ENCODE data around the gene SMPD4.
"Not testable (repeated sequence)": the region's sequence is repeated elsewhere in the genome, so short reads cannot be mapped to it uniquely, and the experiment has no call there.

The SMPD4 gene, protein sequence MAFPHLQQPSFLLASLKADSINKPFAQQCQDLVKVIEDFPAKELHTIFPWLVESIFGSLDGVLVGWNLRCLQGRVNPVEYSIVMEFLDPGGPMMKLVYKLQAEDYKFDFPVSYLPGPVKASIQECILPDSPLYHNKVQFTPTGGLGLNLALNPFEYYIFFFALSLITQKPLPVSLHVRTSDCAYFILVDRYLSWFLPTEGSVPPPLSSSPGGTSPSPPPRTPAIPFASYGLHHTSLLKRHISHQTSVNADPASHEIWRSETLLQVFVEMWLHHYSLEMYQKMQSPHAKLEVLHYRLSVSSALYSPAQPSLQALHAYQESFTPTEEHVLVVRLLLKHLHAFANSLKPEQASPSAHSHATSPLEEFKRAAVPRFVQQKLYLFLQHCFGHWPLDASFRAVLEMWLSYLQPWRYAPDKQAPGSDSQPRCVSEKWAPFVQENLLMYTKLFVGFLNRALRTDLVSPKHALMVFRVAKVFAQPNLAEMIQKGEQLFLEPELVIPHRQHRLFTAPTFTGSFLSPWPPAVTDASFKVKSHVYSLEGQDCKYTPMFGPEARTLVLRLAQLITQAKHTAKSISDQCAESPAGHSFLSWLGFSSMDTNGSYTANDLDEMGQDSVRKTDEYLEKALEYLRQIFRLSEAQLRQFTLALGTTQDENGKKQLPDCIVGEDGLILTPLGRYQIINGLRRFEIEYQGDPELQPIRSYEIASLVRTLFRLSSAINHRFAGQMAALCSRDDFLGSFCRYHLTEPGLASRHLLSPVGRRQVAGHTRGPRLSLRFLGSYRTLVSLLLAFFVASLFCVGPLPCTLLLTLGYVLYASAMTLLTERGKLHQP

GRCh38 chr2:130181325-130181879 is at the start of gene SMPD4:
SMPD4 (minus strand) TSS chr2:130181602; CDS start chr2:130176592, 5,010 bp downstream.
- DNase-seq = peak; percentile 98

DNA sequence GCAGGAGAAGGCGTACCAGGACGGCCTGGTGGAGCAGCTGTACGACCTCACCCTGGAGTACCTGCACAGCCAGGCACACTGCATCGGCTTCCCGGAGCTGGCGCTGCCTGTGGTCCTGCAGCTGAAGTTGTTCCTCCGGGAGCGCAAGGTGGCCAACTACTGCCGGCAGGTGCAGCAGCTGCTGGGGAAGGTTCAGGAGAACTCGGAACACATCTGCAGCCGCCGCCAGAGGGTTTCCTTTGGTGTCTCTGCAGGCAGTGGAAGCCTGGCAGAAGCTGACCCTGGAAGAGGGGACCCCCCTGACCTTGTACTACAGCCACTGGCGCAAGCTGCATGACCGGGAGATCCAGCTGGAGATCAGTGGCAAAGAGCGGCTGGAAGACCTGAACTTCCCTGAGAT is 49.5 kb upstream of the SMPD4 start:
- not testable (repeated sequence) for DNase-seq

- not testable (repeated sequence) for DNase-seq
These were observed 49.0 kb upstream of the SMPD4 start for GRCh38 chr2:130230376-130230775.

DNA sequence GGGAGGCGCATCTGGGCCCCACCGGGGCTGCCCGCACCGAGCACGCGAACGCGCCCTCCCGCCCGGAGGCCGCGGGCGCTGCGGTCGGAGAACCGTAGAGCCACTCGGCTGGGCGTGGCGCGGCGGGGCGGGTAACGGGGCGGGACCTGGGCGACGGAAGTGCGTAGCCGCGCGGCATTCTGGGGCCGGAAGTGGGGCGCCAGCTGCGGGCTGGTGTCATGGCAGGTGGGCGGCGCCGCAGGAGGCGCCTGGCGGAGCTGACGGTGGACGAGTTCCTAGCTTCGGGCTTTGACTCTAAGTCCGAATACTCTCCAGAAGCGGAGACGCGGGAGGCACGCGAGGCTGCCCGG is 47.7 kb upstream of the SMPD4 start:
- peak; percentile 42 for DNase-seq

DNA sequence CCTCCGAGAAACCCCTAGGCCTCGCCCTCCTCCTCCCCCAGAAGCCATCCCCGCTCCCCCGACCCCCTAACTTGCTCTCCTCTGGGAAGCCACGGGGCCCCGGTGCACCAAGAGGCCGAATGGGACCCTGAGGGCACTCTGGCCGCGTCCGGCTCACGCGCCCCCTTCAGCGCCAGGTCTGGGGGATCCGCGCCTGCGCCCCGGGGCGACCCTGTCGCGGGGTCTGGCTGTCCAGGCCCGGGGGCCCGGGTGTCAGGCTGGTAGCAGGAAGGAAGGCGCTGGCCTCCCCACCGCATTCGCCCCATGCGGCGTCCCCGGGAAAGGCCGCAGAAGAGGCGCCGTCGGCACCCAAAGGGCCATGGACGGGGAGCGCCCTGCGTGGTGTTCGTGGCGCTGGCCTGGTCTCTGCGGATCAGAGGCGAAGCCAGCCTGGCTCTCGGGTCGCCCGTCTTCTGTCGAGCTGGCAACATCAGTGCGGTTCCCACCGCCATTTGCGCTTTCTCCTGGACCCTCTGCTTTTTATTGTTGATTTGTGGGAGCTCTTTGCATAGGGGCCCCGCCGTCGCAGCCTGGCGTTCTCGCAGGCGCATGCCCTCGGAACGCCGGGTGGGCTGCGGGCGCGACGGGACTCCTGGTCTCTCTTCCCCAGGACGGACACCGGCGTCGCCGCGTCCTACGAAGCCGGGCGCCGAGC is 47.2 kb upstream of the SMPD4 start:
- DNase-seq = not testable (repeated sequence)

- not testable (repeated sequence) for DNase-seq
These were observed 46.6 kb upstream of the SMPD4 start for GRCh38 chr2:130228005-130228404.

GRCh38 chr2:130222523-130222922 is 41.1 kb upstream of the SMPD4 start:
- DNase-seq = not testable (repeated sequence)

GRCh38 chr2:130220505-130220904 is 39.1 kb upstream of the SMPD4 start:
- DNase-seq = not testable (repeated sequence)

GRCh38 chr2:130219147-130219546 is 37.7 kb upstream of the SMPD4 start:
- not testable (repeated sequence) for DNase-seq

DNA sequence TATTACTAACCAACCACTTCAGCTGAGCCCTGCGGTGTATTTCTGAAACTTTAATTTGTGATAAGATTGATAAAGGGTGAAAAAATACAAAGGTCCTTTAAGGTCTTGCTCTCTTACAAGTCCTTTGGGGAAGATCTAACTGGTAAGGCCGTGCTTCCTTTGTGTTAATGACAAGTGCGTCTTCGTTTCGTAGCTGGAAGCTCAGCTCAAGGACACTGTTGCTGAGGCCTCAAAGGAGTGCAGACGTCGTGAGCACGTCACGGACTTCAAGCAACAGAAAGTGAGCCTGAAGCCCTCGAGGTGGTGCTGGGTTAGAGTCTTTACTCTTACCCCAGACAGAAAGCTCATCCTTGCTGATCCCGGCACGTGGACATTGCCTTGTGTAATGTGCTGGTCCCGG is 25.6 kb upstream of the SMPD4 start:
- DNase-seq = not testable (repeated sequence)

DNA sequence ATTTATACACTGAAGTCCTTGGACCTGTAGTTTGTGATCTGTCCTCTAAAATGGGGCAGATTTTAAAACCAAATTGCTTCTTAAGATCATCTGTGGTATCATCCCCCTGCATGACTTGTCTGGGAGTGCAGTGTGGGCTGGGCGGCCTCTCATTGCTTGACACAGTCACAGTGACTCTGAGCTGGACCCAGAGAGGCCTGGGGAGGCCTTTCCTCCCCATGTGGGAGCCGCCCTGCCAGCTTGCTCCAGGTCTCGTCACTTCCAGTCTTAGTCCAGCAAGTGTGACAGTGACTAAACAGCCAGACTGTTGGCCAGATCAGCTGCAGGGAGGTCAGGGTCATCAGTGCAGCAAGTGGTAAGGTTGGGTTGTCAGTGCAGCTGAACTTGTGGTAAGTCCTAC is 21.7 kb upstream of the SMPD4 start:
- DNase-seq = not testable (repeated sequence)

GRCh38 chr2:130202518-130202917 is 21.1 kb upstream of the SMPD4 start:
- DNase-seq = not testable (repeated sequence)

DNA sequence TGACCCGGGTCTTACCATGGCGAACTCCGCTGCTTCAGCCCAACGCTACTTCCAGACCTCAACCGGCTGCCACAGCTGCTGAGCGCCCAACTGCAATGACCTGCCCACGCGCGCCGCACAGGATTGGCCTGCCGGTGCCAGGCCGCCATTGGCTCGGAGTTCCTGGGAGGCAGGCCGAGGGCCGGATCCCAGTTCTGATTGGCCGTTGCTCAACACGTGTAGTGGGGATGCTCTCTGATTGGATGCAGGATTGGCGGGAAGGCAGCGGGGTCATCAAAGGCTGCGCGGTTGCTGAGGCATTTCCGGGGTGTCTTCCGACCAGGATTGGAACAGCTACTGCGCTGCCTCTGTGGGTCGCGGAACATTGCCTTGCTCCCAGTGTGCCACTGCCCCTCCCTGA is 16.9 kb upstream of the SMPD4 start, which contains the start of gene TUBA3E:
Gene TUBA3E (minus strand): TSS at position 97 of the 400 bp plus-strand sequence. CDS start 79 bp downstream, at position 18.
- no peak for DNase-seq

DNA sequence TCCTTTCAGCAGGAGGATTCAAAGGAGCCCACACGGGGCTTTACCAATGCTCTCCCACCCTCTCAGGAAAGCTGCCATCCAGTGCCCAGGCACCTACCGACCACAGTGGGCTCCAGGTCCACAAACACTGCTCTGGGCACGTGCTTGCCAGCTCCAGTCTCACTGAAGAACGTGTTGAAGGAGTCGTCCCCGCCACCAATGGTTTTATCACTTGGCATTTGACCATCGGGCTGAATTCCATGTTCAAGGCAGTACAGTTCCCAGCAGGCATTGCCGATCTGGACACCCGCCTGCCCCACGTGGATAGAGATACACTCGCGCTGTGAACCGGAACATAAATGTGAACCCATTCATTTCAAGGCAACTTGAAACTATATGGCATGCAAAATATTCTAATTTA is 14.7 kb upstream of the SMPD4 start:
- not testable (repeated sequence) for DNase-seq

DNA sequence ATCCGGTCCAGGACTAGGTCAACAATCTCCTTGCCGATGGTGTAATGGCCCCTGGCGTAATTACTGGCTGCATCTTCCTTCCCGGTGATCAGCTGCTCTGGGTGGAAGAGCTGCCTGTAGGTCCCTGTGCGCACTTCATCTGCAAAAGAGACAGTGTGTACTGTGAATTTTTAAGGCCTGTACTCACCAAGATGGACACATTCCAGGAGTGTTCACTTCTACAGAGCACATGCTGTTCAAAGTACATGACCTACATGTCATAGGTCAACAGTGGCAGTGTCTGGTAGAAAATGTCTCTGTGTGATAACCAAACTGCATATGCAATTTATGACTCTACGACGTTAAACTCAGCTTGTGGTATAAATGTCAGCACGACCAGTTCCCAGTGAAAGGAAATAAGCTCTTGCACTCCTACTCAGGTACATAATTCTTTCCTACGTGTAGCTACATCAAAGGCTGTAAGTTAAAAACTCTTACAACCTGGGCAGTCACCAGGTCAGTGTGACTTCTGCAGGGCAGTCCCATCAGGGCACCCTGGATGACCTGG is 13.8 kb upstream of the SMPD4 start:
- not testable (repeated sequence) for DNase-seq

- not testable (repeated sequence) for DNase-seq
These were observed 12.4 kb upstream of the SMPD4 start for GRCh38 chr2:130193824-130194223.

- DNase-seq = not testable (repeated sequence)
These were observed 11.0 kb upstream of the SMPD4 start for GRCh38 chr2:130192451-130192850.

- DNase-seq = not testable (repeated sequence)
These were observed 9.9 kb upstream of the SMPD4 start for GRCh38 chr2:130191319-130191718.

GRCh38 chr2:130190237-130190636 is 8.8 kb upstream of the SMPD4 start:
- DNase-seq = no peak

GRCh38 chr2:130188958-130189357 is 7.6 kb upstream of the SMPD4 start:
- not testable (repeated sequence) for DNase-seq

DNA sequence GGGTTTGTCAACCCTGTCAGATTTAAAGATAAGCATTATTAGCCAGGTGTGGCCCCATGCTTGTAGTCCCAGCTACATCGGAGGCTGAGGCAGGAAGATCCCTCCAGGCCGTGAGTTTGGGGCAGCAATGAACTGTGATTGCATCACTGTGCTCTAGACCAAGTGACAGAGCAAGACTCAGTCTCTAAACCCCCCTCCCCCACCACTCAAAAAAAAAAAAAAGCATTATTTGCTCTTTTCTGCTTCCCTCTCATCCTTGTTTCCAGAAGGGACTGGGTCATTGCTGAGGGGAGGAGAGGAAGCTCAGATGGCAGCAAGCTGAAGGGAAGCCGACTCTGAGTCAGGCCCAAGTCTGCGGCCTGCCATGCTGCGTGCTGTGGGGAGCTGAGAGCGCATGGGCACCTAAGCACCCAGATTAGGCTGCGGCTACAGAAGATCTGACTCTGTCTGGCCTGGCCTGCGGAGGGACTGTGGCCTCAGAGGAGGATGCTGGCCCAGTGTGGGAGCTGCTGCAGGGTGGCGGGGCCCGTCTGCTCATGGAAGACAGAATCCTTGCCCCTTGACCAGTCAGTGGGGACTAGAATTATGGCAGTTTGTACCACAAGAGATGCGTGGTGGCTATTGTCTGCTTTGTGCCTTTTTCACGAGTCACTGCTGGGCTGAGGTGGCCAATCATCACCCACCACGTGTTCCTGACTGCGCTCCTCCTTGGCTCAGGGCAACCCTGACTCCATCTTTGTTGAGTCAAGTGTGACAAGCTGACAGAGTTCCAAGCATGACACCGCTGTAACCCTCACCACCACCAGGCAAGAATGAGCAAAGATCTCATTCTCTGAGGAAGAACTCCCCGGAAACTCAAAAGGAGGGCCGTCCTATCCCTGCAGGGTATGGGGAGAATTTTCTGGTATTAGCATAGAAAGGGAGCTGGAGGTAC is 6.7 kb upstream of the SMPD4 start:
- not testable (repeated sequence) for DNase-seq
